ENCODE measurements around the gene SRC.

Gene SRC

GRCh38 chr20:37311710-37312355, 34.1 kb upstream of the SRC start:
- no peak overlapping the region for H3K4me2 ChIP-seq (ENCODE audit: low read length)
- H3K36me3 ChIP-seq (ENCODE audit: insufficient read depth, low read length), result 0 out of 2 replicates have a peak, but pooled peaks cover 3% of the 10 kb centered on the region
- H3K4me1 ChIP-seq (ENCODE audit: insufficient read depth, low read length, severe bottlenecking), result peaks cover 22% of the 10 kb centered on the region
- H4K20me1 ChIP-seq (ENCODE audit: insufficient read depth, low read length), result no peaks in the 10 kb centered on the region
- H3K79me2 ChIP-seq (ENCODE audit: insufficient read depth, low read length), result no peaks in the 10 kb centered on the region
- H3K27me3 ChIP-seq (ENCODE audit: insufficient read depth, low read length), result no peaks in the 10 kb centered on the region
- H3K4me3 ChIP-seq (ENCODE audit: low read depth, low read length, poor library complexity, severe bottlenecking), result no peak overlapping the region
- no peaks in the 10 kb centered on the region for H3K9me3 ChIP-seq (ENCODE audit: low read length)
- no peak overlapping the region for H2AFZ ChIP-seq (ENCODE audit: low read length)
- TF ChIP-seq CTCF (IDR thresholded peaks at IDR 0.05; ENCODE audit: low read length), result no peak
- TF ChIP-seq EZH2 (IDR thresholded peaks at IDR 0.05; ENCODE audit: borderline replicate concordance, low read length), result no peak
- no peaks in the 10 kb centered on the region for H3F3A ChIP-seq (ENCODE audit: insufficient read depth, low read length)
- H3K27ac ChIP-seq (ENCODE audit: low read depth, low read length, poor library complexity, severe bottlenecking), result no peak overlapping the region
- no peaks in the 10 kb centered on the region for H3K9me2 ChIP-seq (ENCODE audit: low read depth, low read length)
- H3K9ac ChIP-seq (ENCODE audit: low read length), result no peak overlapping the region

- no peaks in the 10 kb centered on the region for H4K20me1 ChIP-seq (ENCODE audit: insufficient read depth, low read length)
These were observed 32.3 kb upstream of the SRC start for GRCh38 chr20:37313546-37314091.

GRCh38 chr20:37314099-37314498, 31.8 kb upstream of the SRC start:
- no peaks in the 10 kb centered on the region for H3K9me2 ChIP-seq (ENCODE audit: low read depth, low read length)
- H3K36me3 ChIP-seq (ENCODE audit: insufficient read depth, low read length), result peaks cover 11% of the 10 kb centered on the region; the same call in 1 of the 2 replicates
- H3K4me1 ChIP-seq (ENCODE audit: insufficient read depth, low read length, severe bottlenecking), result peaks cover 22% of the 10 kb centered on the region
- no peak overlapping the region for H2AFZ ChIP-seq (ENCODE audit: low read length)
- no peak overlapping the region for H3K4me3 ChIP-seq (ENCODE audit: low read depth, low read length, poor library complexity, severe bottlenecking)
- no peaks in the 10 kb centered on the region for H3K9me3 ChIP-seq (ENCODE audit: low read length)
- H3F3A ChIP-seq (ENCODE audit: insufficient read depth, low read length), result no peaks in the 10 kb centered on the region; the same call in 1 of the 2 replicates
- no peaks in the 10 kb centered on the region for H3K79me2 ChIP-seq (ENCODE audit: insufficient read depth, low read length)
- no peak overlapping the region for H3K9ac ChIP-seq (ENCODE audit: low read length)
- no peak overlapping the region for H3K4me2 ChIP-seq (ENCODE audit: low read length)
- H4K20me1 ChIP-seq (ENCODE audit: insufficient read depth, low read length), result no peaks in the 10 kb centered on the region
- no peaks in the 10 kb centered on the region for H3K27me3 ChIP-seq (ENCODE audit: insufficient read depth, low read length)
- TF ChIP-seq EZH2 (IDR thresholded peaks at IDR 0.05; ENCODE audit: borderline replicate concordance, low read length) (no peak), CTCF (IDR thresholded peaks at IDR 0.05; ENCODE audit: low read length) (no peak)
- no peak overlapping the region for H3K27ac ChIP-seq (ENCODE audit: low read depth, low read length, poor library complexity, severe bottlenecking)

More at GRCh38 chr20:37313546-37314091, 32.3 kb upstream of the SRC start:
- Histone ChIP-seq H3K9ac (ENCODE audit: low read length) (no peak overlapping the region), H3K27ac (ENCODE audit: low read depth, low read length, poor library complexity, severe bottlenecking) (no peak overlapping the region), H3F3A (ENCODE audit: insufficient read depth, low read length) (no peaks in the 10 kb centered on the region), H3K9me3 (ENCODE audit: low read length) (no peaks in the 10 kb centered on the region), H3K36me3 (ENCODE audit: insufficient read depth, low read length) (peaks cover 11% of the 10 kb centered on the region; the same call in 1 of the 2 replicates), H3K9me2 (ENCODE audit: low read depth, low read length) (no peaks in the 10 kb centered on the region), H2AFZ (ENCODE audit: low read length) (no peak overlapping the region), H3K4me2 (ENCODE audit: low read length) (no peak overlapping the region), H3K27me3 (ENCODE audit: insufficient read depth, low read length) (no peaks in the 10 kb centered on the region), H3K4me3 (ENCODE audit: low read depth, low read length, poor library complexity, severe bottlenecking) (no peak overlapping the region), H3K4me1 (ENCODE audit: insufficient read depth, low read length, severe bottlenecking) (peaks cover 22% of the 10 kb centered on the region), H3K79me2 (ENCODE audit: insufficient read depth, low read length) (no peaks in the 10 kb centered on the region)
- TF ChIP-seq EZH2 (IDR thresholded peaks at IDR 0.05; ENCODE audit: borderline replicate concordance, low read length) (no peak), CTCF (IDR thresholded peaks at IDR 0.05; ENCODE audit: low read length) (no peak)

All from OCI-LY1 (cell line).